EH (cell line): ENCODE data around the gene ZNF248.
"Not testable (repeated sequence)": the region's sequence is repeated elsewhere in the genome, so short reads cannot be mapped to it uniquely, and the experiment has no call there.

ENCODE experiments used
- DNase-seq: peaks from one replicate; pipeline ENCODE4 v3.0.0-alpha.2; 2015; ENCODE audit warnings: low read depth

Gene ZNF248

DNA sequence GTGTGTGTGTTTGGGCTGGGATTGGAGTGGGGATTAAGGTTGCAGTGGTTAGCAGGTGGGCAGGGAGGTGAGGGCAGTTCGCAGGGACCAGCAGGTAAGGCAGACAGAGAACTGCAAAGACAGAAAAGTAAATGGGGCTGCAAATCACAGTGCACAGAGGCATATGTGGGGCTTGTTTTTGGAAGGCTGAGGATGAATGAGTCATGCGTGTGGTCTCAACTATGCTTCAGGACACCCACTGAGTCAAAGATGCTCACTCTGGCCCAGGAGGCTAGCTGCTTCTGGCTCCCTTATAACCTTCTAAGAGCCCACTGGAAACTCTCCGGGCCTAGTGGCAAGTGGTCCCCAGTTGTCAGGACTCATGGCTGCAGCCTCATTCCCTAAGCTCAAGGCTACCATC is 118.2 kb downstream of the ZNF248 start:
- DNase-seq, result no peak

DNA sequence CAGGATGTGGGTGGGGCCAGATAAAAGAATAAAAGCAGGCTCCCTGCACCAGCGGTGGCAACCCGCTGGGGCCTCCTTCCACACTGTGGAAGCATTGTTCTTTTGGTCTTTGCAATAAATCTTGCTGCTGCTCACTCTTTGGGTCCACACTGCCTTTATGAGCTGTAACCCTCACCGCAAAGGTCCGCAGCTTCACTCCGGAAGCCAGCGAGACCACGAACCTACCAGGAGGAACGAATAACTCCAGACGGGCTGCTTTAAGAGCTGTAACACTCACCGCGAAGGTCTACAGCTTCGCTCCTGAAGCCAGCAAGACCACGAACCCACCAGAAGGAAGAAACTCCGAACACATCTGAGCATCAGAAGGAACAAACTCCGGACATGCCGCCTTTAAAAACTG is 119.2 kb downstream of the ZNF248 start:
- not testable (repeated sequence) for DNase-seq

- DNase-seq, result no peak
Measured at GRCh38 chr10:37737336-37737735, 120.1 kb downstream of the ZNF248 start.

- DNase-seq, result no peak
Measured at GRCh38 chr10:37736120-37736519, 121.3 kb downstream of the ZNF248 start.

DNA sequence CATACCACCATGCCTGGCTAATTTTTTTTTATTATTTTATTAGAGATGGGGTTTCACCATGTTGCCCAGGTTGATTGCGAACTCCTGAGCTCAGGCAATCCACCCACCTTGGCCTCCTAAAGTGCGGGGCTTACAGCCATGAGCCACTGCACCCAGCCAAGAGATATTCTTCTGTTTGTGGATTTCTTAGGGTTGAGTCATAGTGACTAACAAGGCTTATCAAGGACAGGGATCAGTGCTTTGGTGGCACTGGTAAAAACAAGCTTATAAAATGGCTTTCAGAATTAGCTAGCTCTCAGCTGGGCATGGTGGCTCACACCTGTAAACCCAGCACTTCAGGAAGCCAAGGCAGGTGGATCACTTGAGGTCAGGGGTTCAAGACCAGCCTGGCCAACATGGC is 122.4 kb downstream of the ZNF248 start:
- peak; percentile 28 for DNase-seq
